Measurements from ENCODE around the gene KLHL22.

GRCh38 chr22:20458530-20459151, 37.0 kb downstream of the KLHL22 start:
- no peak for TF ChIP-seq EZH2phosphoT487 (IDR thresholded peaks at IDR 0.05; ENCODE audit: low read length)
- no peak for TF ChIP-seq CTCF (IDR thresholded peaks at IDR 0.05; ENCODE audit: low read length)
